A549 (cell line): ENCODE measurements around the gene ADCY2. TPM values are rescaled to one million over a fixed set of nuclear protein-coding genes. Genes with fewer than 3 reads are reported as not detected.

Experiments
- ATAC-seq, 2 experiments: fragments of 200-7000 bp in 1 of 2; fragments of >200 bp in 1 of 2; cut with Nextera tagmentation in 1 of 2; cut with Tn5 transposase in 1 of 2; 3 replicates each; pipeline versions ENCODE4 v1.8.0 to v1.9.1; 2018 to 2020; ENCODE audit warnings: mild to moderate bottlenecking in 1 of 2, moderate library complexity in 1 of 2
- CTCF ChIA-PET: fragments of 300-600 bp; sonication (Branson Sonifier 250); formaldehyde crosslinking; extraction: SDS; loops from one replicate; lab custom pipeline; 2021; ENCODE audit warnings: antibody characterized with exemption, inconsistent platforms; lab: Yijun Ruan, JAX
- POLR2A ChIA-PET: fragments of 350-600 bp; formaldehyde crosslinking; extraction: SDS; loops from one replicate; lab custom pipeline; 2021; ENCODE audit warnings: antibody characterized with exemption, inconsistent platforms; lab: Yijun Ruan, JAX
- DNase-seq, 2 experiments: peaks; one replicate each; pipeline versions ENCODE4 v3.0.0 to v3.0.0-alpha.2; 2011 to 2016; ENCODE audit warnings: low read depth in 1 of 2, low spot score in 1 of 2
- FAIRE-seq: peaks from 2 replicates; lab custom pipeline; 2011; peaks lifted over from hg19 to GRCh38; lab: Jason Lieb, UNC
- H3K27ac ChIP-seq, 2 experiments: fragments of >200 bp; sonication (Bioruptor Twin); formaldehyde crosslinking; 3 replicates each; pipeline ENCODE4 v1.5.1; 2016 to 2017
- H3K4me1 ChIP-seq: fragments of >200 bp; sonication (Bioruptor Twin); formaldehyde crosslinking; 3 replicates; pipeline ENCODE4 v1.6.1; 2016
- H3K4me2 ChIP-seq: fragments of >200 bp; sonication (Bioruptor Twin); formaldehyde crosslinking; 3 replicates; pipeline ENCODE4 v1.6.1; 2016
- H3K4me3 ChIP-seq: fragments of >200 bp; sonication (Bioruptor Twin); formaldehyde crosslinking; 3 replicates; pipeline ENCODE4 v1.5.1; 2016
- H3K9me3 ChIP-seq: fragments of >200 bp; sonication (Bioruptor Twin); formaldehyde crosslinking; 3 replicates; pipeline ENCODE4 v1.6.1; 2016
- CBX2 ChIP-seq: fragments of 200-600 bp; sonication (generic); IDR thresholded peaks from 2 replicates; pipeline ENCODE4 v1.6.1; 2016; ENCODE audit warnings: low read depth, mild to moderate bottlenecking, borderline replicate concordance
- CEBPB ChIP-seq, 2 experiments: fragments of >200 bp in 1 of 2; sonication (Bioruptor Twin) in 1 of 2; formaldehyde crosslinking in 1 of 2; IDR thresholded peaks; 2 replicates each; pipeline ENCODE4 v1.6.1; 2012 to 2016
- CHD2 ChIP-seq: fragments of 150-350 bp; IDR thresholded peaks from 2 replicates; pipeline ENCODE4 v1.6.1; 2014; ENCODE audit warnings: low read length; ENCODE audit not compliant: partially characterized antibody
- CHD4 ChIP-seq: fragments of 200-600 bp; sonication (generic); IDR thresholded peaks from 2 replicates; pipeline ENCODE4 v1.6.1; 2016; ENCODE audit warnings: antibody characterized with exemption, mild to moderate bottlenecking, borderline replicate concordance
- EHF ChIP-seq: fragments of 250-450 bp; sonication (Bioruptor Pico); IDR thresholded peaks from 2 replicates; pipeline ENCODE4 v1.5.0; 2020; ENCODE audit warnings: mild to moderate bottlenecking
- EHMT2 ChIP-seq: fragments of 200-600 bp; sonication (generic); IDR thresholded peaks from 2 replicates; pipeline ENCODE4 v1.6.1; 2016; ENCODE audit warnings: antibody characterized with exemption, low read depth, mild to moderate bottlenecking, moderate library complexity
- EP300 ChIP-seq, 2 experiments: fragments of >200 bp; sonication (Bioruptor Twin); formaldehyde crosslinking; IDR thresholded peaks; 2 replicates in 1 of 2; 3 replicates in 1 of 2; pipeline ENCODE4 v1.6.1; 2016 to 2017
- FOSB ChIP-seq: fragments of 250-450 bp; sonication (Bioruptor Pico); IDR thresholded peaks from 2 replicates; pipeline ENCODE4 v1.5.0; 2020; ENCODE audit warnings: mild to moderate bottlenecking, moderate library complexity
- FOSL2 ChIP-seq, 2 experiments: fragments of 450-650 bp in 1 of 2; fragments of >200 bp in 1 of 2; sonication (Bioruptor Twin) in 1 of 2; formaldehyde crosslinking; IDR thresholded peaks; 2 replicates each; pipeline versions ENCODE4 v1.5.0 to v1.6.1; 2016 to 2020; ENCODE audit warnings: mild to moderate bottlenecking in 1 of 2, moderate library complexity in 1 of 2
- GATA3 ChIP-seq: IDR thresholded peaks from 2 replicates; pipeline ENCODE4 v1.6.1; 2012; ENCODE audit warnings: borderline replicate concordance
- KDM5A ChIP-seq: fragments of 200-600 bp; sonication (generic); IDR thresholded peaks from 2 replicates; pipeline ENCODE4 v1.6.1; 2016; ENCODE audit warnings: antibody characterized with exemption, mild to moderate bottlenecking
- MAZ ChIP-seq: fragments of 150-350 bp; IDR thresholded peaks from 2 replicates; pipeline ENCODE4 v1.6.1; 2014; ENCODE audit warnings: antibody characterized with exemption, low read depth, low read length, borderline replicate concordance
- NR3C1 ChIP-seq: fragments of >200 bp; sonication (Bioruptor Twin); formaldehyde crosslinking; IDR thresholded peaks from 3 replicates; pipeline ENCODE4 v1.6.1; 2017
- PHF8 ChIP-seq: fragments of 200-600 bp; sonication (generic); IDR thresholded peaks from 2 replicates; pipeline ENCODE4 v1.6.1; 2016; ENCODE audit warnings: low read depth, mild to moderate bottlenecking, antibody characterized with exemption, moderate library complexity, borderline replicate concordance
- POLR2A ChIP-seq: IDR thresholded peaks from 2 replicates; pipeline ENCODE4 v1.6.1; 2012; ENCODE audit warnings: mild to moderate bottlenecking, low read length
- RAD21 ChIP-seq, 2 experiments: fragments of >200 bp in 1 of 2; sonication (Bioruptor Twin) in 1 of 2; formaldehyde crosslinking in 1 of 2; IDR thresholded peaks in 1 of 2; conservative IDR thresholded peaks in 1 of 2; 2 replicates in 1 of 2; 3 replicates in 1 of 2; pipeline ENCODE4 v1.6.1; 2012 to 2018; ENCODE audit warnings: inconsistent platforms in 1 of 2
- RARB ChIP-seq: fragments of 250-450 bp; sonication (Bioruptor Pico); IDR thresholded peaks from 2 replicates; pipeline ENCODE4 v1.8.0; 2021; ENCODE audit warnings: mild to moderate bottlenecking, moderate library complexity
- RCOR1 ChIP-seq: fragments of 150-350 bp; IDR thresholded peaks from 2 replicates; pipeline ENCODE4 v1.6.1; 2014; ENCODE audit warnings: antibody characterized with exemption, low read length, low read depth
- RFX5 ChIP-seq: fragments of 450-650 bp; IDR thresholded peaks from 2 replicates; pipeline ENCODE4 v1.7.1; 2014; ENCODE audit warnings: antibody characterized with exemption, mild to moderate bottlenecking, moderate library complexity
- RNF2 ChIP-seq: fragments of 200-600 bp; sonication (generic); IDR thresholded peaks from 2 replicates; pipeline ENCODE4 v1.6.1; 2016; ENCODE audit warnings: low read depth, mild to moderate bottlenecking, antibody characterized with exemption, moderate library complexity, borderline replicate concordance
- SREBF2 ChIP-seq: fragments of 450-650 bp; IDR thresholded peaks from 2 replicates; pipeline ENCODE4 v1.6.1; 2014; ENCODE audit warnings: mild to moderate bottlenecking, moderate library complexity
- TFCP2L1 ChIP-seq: fragments of 250-450 bp; sonication (Bioruptor Pico); IDR thresholded peaks from 2 replicates; pipeline ENCODE4 v1.5.0; 2021; ENCODE audit warnings: mild to moderate bottlenecking
- TP53 ChIP-seq: fragments of 250-450 bp; sonication (Bioruptor Pico); IDR thresholded peaks from 2 replicates; pipeline ENCODE4 v1.5.0; 2021; ENCODE audit warnings: mild to moderate bottlenecking, moderate library complexity
- ZFP36 ChIP-seq: fragments of 450-650 bp; IDR thresholded peaks from 2 replicates; pipeline ENCODE4 v1.6.1; 2014; ENCODE audit warnings: borderline replicate concordance; ENCODE audit not compliant: partially characterized antibody
- ZSCAN20 ChIP-seq: fragments of 250-450 bp; sonication (Bioruptor Pico); IDR thresholded peaks from 2 replicates; pipeline ENCODE4 v1.8.0; 2022; ENCODE audit warnings: mild to moderate bottlenecking, moderate library complexity
- WGBS: methylation state at CpG from one replicate; pipeline ENCODE4 v1.1.6; 2017; ENCODE audit errors: missing lambda C conversion rate; 5-methylcytosine and 5-hydroxymethylcytosine counted together
- polyA plus RNA-seq, 4 experiments: library from polyadenylated mRNA; depleted of rRNA in 3 of 4; stranded (reverse); fragments of >200 nt; fragmentation: RNase III in 1 of 4; extraction: RNeasy Plus Mini Kit Qiagen cat#74134 plus additional on column Dnase treatment in 1 of 4; gene quantifications; 2 replicates in 3 of 4; 3 replicates in 1 of 4; pipeline ENCODE4 v1.2.3, GENCODE V29; 2011 to 2017
- TF ChIP-seq, protein P1 (sequence below): IDR thresholded peaks from 2 replicates; pipeline ENCODE4 v1.6.1; 2012
- TF ChIP-seq, protein P2 (sequence below): fragments of 250-450 bp; sonication (Bioruptor Pico); IDR thresholded peaks from 2 replicates; pipeline ENCODE4 v1.5.0; 2020; ENCODE audit warnings: low read depth, mild to moderate bottlenecking, moderate library complexity
- TF ChIP-seq, protein P3 (sequence below): fragments of >200 bp; sonication (Bioruptor Twin); formaldehyde crosslinking; IDR thresholded peaks from 3 replicates; pipeline ENCODE4 v1.6.1; 2016

The ADCY2 gene
- polyA plus RNA-seq, 2 of the 4 experiments (the other 2 are of a cell fraction) = not detected

DNA sequence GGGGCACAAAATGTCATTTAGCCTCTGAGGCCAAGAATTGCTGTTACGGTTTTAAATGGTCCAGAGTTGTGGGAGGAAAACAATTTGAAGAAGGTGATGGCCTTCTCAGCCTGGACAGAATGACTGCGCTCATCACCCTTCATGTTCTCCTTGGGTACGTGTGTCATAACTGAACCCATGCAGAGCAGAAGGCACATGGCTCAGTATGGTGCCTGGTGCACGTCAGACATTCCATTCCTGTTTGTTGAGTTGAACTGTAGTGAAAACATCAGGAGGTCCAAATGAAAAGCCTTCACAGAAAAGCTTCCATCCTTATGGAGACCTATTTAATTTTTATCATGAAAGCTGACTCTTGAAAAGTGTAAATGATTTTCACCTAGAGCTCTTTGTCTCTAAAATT lies 321.8 kb downstream of the ADCY2 start:
- no peaks in the 10 kb centered on the region for H3K9me3 ChIP-seq
- no peaks in the 10 kb centered on the region for H3K4me1 ChIP-seq
- H3K27ac ChIP-seq = no peak overlapping the region
- no peak for DNase-seq
- ChIA-PET CTCF (no interaction called here), POLR2A (no interaction called here)
- WGBS = 8% methylated on average over 4 of the region's 4 CpGs
- FAIRE-seq = no peak
- H3K4me2 ChIP-seq = no peak overlapping the region
- no peak for TF ChIP-seq NR3C1
- TF ChIP-seq, protein P1, sequence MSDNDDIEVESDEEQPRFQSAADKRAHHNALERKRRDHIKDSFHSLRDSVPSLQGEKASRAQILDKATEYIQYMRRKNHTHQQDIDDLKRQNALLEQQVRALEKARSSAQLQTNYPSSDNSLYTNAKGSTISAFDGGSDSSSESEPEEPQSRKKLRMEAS = no peak
- no peak for TF ChIP-seq RNF2
- no peak for TF ChIP-seq RARB (CRISPR knock-in tag)
- TF ChIP-seq CHD4 = no peak
- TF ChIP-seq SREBF2 = no peak
- TF ChIP-seq TP53 = no peak
- TF ChIP-seq MAZ = no peak
- H3K4me3 ChIP-seq = no peak overlapping the region
- ATAC-seq = no peak

DNA sequence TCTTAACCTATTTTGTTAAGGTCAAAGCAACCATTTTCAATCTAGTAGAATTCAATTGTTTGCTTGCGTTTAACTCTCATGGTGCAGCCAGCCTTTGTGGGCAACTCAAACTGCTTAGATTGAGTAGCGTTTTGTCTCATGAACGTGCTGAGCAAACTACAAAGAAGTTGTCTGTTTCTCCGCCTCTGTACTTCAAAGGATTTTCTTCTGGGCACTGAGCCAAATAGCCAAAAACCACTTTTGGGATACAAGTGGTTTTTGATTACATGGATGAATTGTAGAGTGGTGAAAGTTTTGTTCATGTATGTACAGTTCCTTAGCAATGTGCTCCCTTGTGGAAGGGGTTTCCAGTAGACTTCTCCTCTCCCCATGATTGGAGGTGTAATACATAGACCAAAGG lies 332.1 kb downstream of the ADCY2 start:
- TF ChIP-seq EHMT2 (no peak), POLR2A (no peak), CEBPB (IDR thresholded peaks at IDR 0.05) (no peak), GATA3 (no peak), FOSL2 (IDR thresholded peaks at IDR 0.05) (no peak), FOSL2 (CRISPR knock-in tag; IDR thresholded peaks at IDR 0.05) (no peak), RAD21 (conservative IDR thresholded peaks at IDR 0.05 in 1 of 2, IDR thresholded peaks at IDR 0.05 in 1 of 2) (no peak), EP300 (IDR thresholded peaks at IDR 0.05) (no peak), CBX2 (no peak), RNF2 (no peak)
- TF ChIP-seq, protein P2, sequence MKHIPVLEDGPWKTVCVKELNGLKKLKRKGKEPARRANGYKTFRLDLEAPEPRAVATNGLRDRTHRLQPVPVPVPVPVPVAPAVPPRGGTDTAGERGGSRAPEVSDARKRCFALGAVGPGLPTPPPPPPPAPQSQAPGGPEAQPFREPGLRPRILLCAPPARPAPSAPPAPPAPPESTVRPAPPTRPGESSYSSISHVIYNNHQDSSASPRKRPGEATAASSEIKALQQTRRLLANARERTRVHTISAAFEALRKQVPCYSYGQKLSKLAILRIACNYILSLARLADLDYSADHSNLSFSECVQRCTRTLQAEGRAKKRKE (CRISPR knock-in tag) = no peak
- H3K4me3 ChIP-seq = no peak overlapping the region
- ChIA-PET POLR2A (no interaction called here), CTCF (no interaction called here)
- FAIRE-seq (no peak), DNase-seq (no peak), ATAC-seq (no peak)
- H3K9me3 ChIP-seq = no peaks in the 10 kb centered on the region
- H3K27ac ChIP-seq = no peak overlapping the region
- no peaks in the 10 kb centered on the region for H3K4me1 ChIP-seq
- 7% methylated on average over 4 of the region's 4 CpGs for WGBS
- no peak overlapping the region for H3K4me2 ChIP-seq

DNA sequence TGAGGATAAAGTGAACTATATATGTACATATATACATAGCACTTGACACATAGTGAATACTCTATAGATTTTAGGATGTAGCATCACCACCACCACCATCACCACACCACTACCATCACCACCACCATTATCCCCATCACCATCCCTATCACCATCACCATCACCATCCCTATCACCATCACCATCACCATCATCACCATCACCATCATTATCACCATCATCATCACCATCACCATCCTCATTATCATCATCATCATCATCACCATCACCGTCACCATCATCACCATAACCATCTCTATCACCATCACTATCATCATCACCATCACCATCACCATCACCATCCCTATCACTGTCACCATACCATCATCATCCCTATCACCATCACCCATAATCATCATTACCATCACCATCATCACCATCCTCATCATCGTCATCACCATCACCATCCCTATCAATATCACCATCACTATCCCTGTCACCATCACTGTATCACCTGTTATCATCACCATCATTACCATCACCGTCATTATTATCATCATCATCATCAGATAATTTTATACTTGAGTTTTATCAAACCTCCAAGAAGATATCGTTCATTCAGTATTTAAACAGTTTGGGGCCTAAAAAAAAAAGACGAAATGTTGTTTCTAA lies 345.6 kb downstream of the ADCY2 start:
- POLR2A ChIA-PET = no interaction called here
- Histone ChIP-seq H3K4me3 (no peak overlapping the region), H3K9me3 (no peaks in the 10 kb centered on the region), H3K4me1 (no peaks in the 10 kb centered on the region), H3K4me2 (no peak overlapping the region), H3K27ac (no peak overlapping the region)
- no peak for FAIRE-seq
- no peak for ATAC-seq
- CTCF ChIA-PET = interaction anchor here (0.7 kb wide), 1 partner anchor 700 kb away, joined by 3 read pairs; no protein-coding TSS in a partner anchor
- DNase-seq = no peak
- 12% methylated on average over 5 of the region's 5 CpGs for WGBS
- TF ChIP-seq TFCP2L1 (no peak), CHD2 (no peak), ZSCAN20 (CRISPR knock-in tag) (no peak), CEBPB (IDR thresholded peaks at IDR 0.05) (no peak), RCOR1 (no peak), EHF (CRISPR knock-in tag) (no peak), NR3C1 (no peak), ZFP36 (no peak), FOSL2 (IDR thresholded peaks at IDR 0.05) (no peak), FOSL2 (CRISPR knock-in tag; IDR thresholded peaks at IDR 0.05) (no peak), RFX5 (no peak), PHF8 (no peak), FOSB (CRISPR knock-in tag) (no peak), MAZ (no peak), CHD4 (no peak), KDM5A (no peak), CBX2 (no peak)
- TF ChIP-seq, protein P3, sequence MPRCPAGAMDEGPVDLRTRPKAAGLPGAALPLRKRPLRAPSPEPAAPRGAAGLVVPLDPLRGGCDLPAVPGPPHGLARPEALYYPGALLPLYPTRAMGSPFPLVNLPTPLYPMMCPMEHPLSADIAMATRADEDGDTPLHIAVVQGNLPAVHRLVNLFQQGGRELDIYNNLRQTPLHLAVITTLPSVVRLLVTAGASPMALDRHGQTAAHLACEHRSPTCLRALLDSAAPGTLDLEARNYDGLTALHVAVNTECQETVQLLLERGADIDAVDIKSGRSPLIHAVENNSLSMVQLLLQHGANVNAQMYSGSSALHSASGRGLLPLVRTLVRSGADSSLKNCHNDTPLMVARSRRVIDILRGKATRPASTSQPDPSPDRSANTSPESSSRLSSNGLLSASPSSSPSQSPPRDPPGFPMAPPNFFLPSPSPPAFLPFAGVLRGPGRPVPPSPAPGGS = no peak
